Activated naive CD8-positive, alpha-beta T cell treated with anti-CD3 and anti-CD28 coated beads, Interleukin-2, amount 10 ng/mL, durations not matched to agents 7 days and 5 days (primary cell): ENCODE results near the gene FAM72C. TPM values are rescaled to one million over a fixed set of nuclear protein-coding genes. Genes with fewer than 3 reads are reported as not detected.
A peak's percentile ranks its signal among the peaks of the same experiment; 100 is the strongest.
"Not testable (repeated sequence)": the region's sequence is repeated elsewhere in the genome, so short reads cannot be mapped to it uniquely, and the experiment has no call there.

Source experiments
- ATAC-seq: fragments of 150-1000 bp; cut with Tn5 transposase; one replicate; pipeline ENCODE4 v1.10.0; 2021; ENCODE audit warnings: low read depth, moderate library complexity
- POLR2A ChIA-PET: fragments of 350-600 bp; sonication (Branson Sonifier 250); formaldehyde crosslinking; loops from one replicate; lab custom pipeline; 2021; ENCODE audit warnings: antibody characterized with exemption; lab: Charles Lee
- DNase-seq: peaks from one replicate; pipeline ENCODE4 v3.0.0; 2021
- H3K27ac Mint-ChIP-seq: one replicate; pipeline ENCODE4 v1.8.0; 2022; ENCODE audit warnings: mild to moderate bottlenecking, mixed read lengths
- H3K27me3 Mint-ChIP-seq: one replicate; pipeline ENCODE4 v1.8.0; 2022; ENCODE audit warnings: mild to moderate bottlenecking, moderate library complexity, mixed read lengths
- H3K36me3 Mint-ChIP-seq: one replicate; pipeline ENCODE4 v1.8.0; 2021; ENCODE audit warnings: mild to moderate bottlenecking, mixed read lengths
- H3K4me1 Mint-ChIP-seq: one replicate; pipeline ENCODE4 v1.8.0; 2021; ENCODE audit warnings: mixed read lengths
- H3K4me3 Mint-ChIP-seq: one replicate; pipeline ENCODE4 v1.8.0; 2022; ENCODE audit warnings: mild to moderate bottlenecking, moderate library complexity, mixed read lengths
- H3K9me3 Mint-ChIP-seq: one replicate; pipeline ENCODE4 v1.8.0; 2021; ENCODE audit warnings: mixed read lengths
- total RNA-seq, 2 experiments: library from RNA; stranded (reverse); gene quantifications; one replicate each; pipeline ENCODE4 v1.2.3, GENCODE V29; 2021

The FAM72C gene
- total RNA-seq, 2 experiments from 2014 or later, result 8.0 to 9.1 TPM

DNA sequence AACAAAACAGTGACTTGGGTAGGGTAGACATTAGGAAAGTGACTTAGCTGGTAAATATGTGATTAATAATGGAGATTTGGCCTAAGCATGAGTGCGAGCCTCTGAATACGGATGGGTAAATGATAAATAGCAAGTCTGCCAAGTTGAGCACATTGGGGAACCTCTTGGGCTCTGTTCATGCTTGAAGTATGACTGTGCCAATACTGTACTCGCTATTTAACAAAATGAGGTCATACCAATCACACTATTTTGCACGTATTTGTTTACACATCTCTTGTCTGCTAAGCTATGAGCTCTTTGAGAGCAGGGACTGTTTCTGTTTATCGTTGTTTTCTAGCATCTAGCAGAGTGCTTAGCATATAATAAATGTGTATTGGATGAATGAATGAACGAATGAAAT, 24.2 kb upstream of the FAM72C start:
- H3K9me3 Mint-ChIP-seq, POLR2A ChIA-PET, H3K27me3 Mint-ChIP-seq, H3K4me1 Mint-ChIP-seq, ATAC-seq, H3K4me3 Mint-ChIP-seq, H3K27ac Mint-ChIP-seq, DNase-seq, H3K36me3 Mint-ChIP-seq: not testable (repeated sequence)

DNA sequence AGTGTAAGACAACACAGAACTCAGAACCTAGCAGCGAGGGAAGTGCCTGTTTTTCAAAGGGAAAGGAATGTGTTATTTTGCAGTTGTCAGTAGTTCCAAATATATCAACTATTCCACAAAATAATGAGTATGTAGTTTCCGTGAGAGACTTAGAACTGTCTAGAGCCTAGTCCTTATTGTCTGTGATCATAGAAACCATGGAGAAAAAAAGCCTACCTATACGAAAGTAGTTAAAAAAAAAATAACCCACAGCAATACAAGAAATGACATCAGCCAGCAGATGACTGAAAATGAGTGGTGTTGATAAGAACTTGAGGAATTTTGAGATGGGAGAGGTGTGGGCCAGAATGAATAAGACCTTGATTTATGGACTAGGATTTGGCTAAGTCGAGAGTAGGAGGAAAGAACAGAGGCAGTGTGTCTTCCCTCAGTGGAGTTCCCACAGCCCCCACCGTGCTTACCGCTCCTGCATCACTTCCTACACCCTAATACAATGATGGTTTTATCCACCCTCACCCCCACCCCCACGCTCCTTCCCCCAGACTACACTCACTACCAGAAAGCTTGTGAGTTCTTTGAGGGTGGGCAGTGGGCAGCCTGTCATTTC, 21.6 kb upstream of the FAM72C start:
- DNase-seq, H3K4me3 Mint-ChIP-seq, H3K4me1 Mint-ChIP-seq, ATAC-seq, POLR2A ChIA-PET, H3K27me3 Mint-ChIP-seq, H3K36me3 Mint-ChIP-seq, H3K9me3 Mint-ChIP-seq, H3K27ac Mint-ChIP-seq: not testable (repeated sequence)

DNA sequence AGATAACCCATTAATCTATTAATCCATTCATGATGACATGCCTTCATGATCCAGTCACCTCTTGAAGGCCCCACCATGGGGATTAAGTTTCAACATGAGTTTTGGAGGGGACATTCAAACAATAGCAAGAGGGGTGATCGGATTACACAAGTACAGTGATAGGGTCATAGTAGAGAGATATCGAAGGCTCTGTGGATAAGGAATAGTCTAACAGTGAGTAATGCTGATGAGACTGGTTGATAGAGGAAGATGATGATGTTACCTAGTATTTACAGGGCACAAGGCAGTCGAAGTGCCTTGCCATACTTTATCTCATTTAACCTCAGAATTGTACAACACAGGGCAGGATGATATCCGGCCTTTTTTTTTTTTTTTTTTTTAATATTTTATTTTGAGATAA, 18.9 kb upstream of the FAM72C start:
- H3K9me3 Mint-ChIP-seq, DNase-seq, H3K27ac Mint-ChIP-seq, POLR2A ChIA-PET, H3K27me3 Mint-ChIP-seq, ATAC-seq, H3K4me1 Mint-ChIP-seq, H3K36me3 Mint-ChIP-seq, H3K4me3 Mint-ChIP-seq: not testable (repeated sequence)

DNA sequence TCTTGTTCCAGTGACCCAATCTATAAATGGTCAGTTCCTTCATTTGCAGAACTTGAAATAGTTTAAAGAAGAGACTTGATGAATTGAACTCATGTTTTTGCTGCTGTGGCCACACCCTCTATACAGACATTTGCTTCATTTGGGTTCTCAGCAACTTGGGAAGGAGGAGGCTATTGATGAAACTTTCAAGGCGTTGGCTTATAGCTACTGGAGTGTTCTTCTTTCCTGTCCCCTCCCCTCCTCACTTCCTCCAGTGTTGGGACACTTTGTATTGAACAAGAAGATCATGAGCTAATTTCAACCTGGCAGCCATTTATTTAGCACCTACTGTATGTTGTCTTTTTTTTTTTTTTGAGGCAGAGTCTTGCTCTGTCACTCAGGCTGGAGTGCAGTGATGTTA, 17.9 kb upstream of the FAM72C start:
- H3K4me3 Mint-ChIP-seq, H3K27me3 Mint-ChIP-seq, H3K4me1 Mint-ChIP-seq, DNase-seq, H3K27ac Mint-ChIP-seq, ATAC-seq, POLR2A ChIA-PET, H3K9me3 Mint-ChIP-seq, H3K36me3 Mint-ChIP-seq: not testable (repeated sequence)

DNA sequence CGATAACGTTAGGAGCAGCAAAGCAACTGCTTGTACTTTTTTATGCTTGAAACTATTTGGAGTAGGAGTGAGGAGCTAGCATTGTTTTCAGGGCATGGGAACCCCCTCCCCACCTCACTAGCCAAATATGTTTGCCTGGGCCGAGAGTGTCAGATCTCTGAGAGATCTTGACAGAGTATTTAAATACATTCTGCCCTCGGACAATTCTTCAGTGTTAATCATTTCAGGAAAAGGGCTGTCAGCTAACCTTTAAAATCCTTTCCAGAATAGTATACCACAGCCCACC, 17.6 kb upstream of the FAM72C start:
- H3K4me1 Mint-ChIP-seq, H3K27me3 Mint-ChIP-seq, ATAC-seq, H3K4me3 Mint-ChIP-seq, H3K27ac Mint-ChIP-seq, H3K9me3 Mint-ChIP-seq, H3K36me3 Mint-ChIP-seq, DNase-seq, POLR2A ChIA-PET: not testable (repeated sequence)

DNA sequence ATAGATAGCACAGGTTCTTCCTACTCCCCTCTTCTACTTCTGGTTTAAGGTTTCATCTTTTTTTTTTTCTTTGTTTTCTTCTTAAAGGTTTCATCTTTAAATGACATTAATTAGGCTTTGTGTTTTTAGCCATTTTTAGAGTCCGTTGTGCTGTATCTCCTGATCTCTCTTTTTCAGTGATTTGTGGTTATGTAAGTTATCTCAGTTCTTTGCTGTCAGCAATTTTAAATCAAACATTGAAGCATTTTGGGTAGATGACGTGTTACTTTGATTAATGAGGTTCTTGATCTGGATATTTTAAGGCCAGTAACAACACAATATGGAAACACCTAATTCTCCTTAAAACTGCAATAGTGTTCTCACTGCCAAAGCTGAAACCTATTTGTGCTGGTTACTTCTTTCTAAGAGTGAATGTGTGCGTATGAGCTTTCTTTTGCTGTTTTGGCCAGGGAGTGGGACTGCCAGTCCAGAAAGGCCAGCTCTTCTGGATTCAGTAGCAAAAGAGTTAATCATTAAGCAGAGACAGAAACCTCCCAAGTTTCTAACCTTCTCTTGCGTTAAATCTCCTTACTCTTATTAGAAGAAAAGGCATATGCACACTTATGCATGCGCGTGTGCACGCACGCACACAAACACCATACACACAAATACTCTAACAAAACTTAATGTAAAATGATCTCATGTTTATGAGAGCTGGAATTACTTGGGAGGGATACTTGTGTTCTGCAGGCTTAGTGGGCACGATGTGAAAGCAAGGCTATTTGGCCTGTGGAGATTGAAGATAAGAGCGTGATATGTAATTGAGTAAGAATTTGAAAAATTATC, 17.0 kb upstream of the FAM72C start:
- H3K27me3 Mint-ChIP-seq, H3K36me3 Mint-ChIP-seq, DNase-seq, ATAC-seq, H3K9me3 Mint-ChIP-seq, H3K4me1 Mint-ChIP-seq, POLR2A ChIA-PET, H3K4me3 Mint-ChIP-seq, H3K27ac Mint-ChIP-seq: not testable (repeated sequence)

DNA sequence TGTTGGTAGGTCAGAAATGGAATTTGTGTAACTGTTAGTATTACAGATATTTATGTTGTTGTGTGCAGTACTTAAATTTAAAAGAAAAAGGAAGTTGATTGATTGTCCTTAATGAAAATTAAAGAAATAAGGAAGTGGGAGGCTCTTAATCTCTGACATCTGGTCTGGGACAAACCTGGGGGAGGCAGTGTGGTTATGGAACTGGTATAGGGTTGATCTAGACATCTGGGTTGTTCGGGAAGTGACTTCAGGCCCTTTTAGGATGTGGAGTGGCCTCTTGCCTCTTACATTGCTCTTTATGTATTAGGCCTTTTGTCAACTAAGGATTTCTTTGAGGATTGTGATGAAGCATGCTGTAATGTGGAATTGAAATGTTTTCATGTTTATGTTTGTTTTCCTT, 16.1 kb upstream of the FAM72C start:
- H3K36me3 Mint-ChIP-seq, POLR2A ChIA-PET, H3K4me3 Mint-ChIP-seq, H3K27me3 Mint-ChIP-seq, DNase-seq, H3K9me3 Mint-ChIP-seq, ATAC-seq, H3K27ac Mint-ChIP-seq, H3K4me1 Mint-ChIP-seq: not testable (repeated sequence)

DNA sequence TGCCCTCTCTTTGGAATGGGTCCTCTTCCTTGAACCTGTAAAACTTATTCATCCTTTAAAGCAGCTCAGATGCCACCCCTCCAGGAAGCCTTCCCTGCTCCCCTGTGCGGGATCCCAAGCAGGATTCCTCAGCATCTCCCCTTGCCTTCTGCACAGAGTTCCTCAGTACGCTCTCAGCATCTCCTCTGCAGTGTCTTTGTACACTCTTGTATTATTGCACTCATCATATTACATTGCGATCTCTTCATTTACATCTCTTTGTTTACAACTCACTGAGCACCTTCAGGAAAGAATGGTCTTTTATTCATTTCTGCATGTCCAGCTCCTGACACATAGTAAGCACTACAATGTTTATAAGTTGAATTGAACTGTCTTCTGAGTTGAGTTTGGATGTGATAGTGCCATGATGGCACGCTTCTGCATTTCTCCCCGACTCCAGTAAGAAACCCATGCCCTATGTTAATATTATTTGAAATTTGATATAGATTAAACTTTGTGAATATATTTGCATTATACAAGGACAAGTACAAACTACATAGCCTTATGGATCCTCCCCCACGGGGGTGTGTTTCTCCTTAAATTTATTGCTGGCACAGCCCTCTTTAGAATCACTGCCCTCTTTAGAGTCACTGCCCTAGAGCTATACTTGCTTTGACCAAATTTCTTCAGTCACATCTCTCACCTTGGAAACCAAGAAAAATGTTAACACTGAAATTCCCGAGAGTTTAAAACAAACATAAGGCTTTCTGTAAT, 13.1 kb upstream of the FAM72C start:
- H3K36me3 Mint-ChIP-seq, POLR2A ChIA-PET, ATAC-seq, H3K4me1 Mint-ChIP-seq, H3K4me3 Mint-ChIP-seq, DNase-seq, H3K27ac Mint-ChIP-seq, H3K9me3 Mint-ChIP-seq, H3K27me3 Mint-ChIP-seq: not testable (repeated sequence)

DNA sequence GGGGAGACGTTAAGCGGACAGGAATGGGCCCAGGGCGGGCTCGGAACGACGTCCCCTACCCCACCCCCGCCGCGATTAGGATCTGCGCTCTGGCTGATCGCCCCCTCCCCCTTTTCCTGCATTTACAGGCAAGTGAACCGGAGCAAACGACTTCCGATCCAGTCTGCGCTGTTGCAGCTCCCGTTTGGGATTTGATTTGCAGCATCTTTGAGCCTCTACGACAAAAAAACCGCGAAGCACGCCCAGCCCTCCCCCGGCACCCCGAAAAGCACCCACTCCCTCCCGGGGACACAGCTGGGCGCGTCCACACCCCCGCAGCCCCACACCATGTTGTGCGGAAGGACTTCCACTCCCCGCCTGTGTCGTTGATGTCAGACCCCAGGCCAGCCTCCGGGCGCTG, 2.6 kb upstream of the FAM72C start:
- H3K27ac Mint-ChIP-seq, H3K4me1 Mint-ChIP-seq, H3K36me3 Mint-ChIP-seq, ATAC-seq, H3K9me3 Mint-ChIP-seq, POLR2A ChIA-PET, H3K27me3 Mint-ChIP-seq: not testable (repeated sequence)
- DNase-seq, result peak; percentile 23
- H3K4me3 Mint-ChIP-seq, result peak overlapping the region; percentile 66

DNA sequence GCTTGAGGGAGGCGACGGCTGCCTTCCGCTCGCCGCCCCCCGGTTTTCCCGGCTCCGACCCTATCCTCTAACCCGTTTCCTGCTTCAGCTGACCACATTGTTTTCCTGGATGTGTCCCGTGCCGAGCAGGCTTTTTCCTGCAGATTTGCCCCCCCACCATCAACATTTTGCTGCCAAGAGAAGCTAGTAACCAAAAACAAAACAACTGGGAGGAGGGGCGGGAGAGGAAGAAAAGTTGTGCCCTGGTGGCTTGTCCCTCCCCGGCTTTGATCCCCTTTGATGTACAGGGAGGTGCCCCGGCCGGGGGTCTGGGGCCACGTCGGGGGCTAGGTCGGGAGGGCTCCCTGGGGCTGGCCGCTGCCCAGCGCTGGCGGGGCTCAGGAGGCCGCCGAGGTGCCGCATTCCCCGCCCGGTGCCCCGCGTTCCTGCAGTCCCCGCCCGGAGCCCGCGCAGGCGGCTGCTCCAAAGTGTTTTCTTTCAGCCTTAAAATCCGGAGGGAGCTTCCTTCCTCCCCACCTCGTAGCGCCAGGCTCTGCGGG, 2.2 kb upstream of the FAM72C start:
- POLR2A ChIA-PET, H3K27me3 Mint-ChIP-seq, H3K4me1 Mint-ChIP-seq, H3K9me3 Mint-ChIP-seq, H3K36me3 Mint-ChIP-seq, ATAC-seq: not testable (repeated sequence)
- peak overlapping the region; percentile 89 for H3K4me3 Mint-ChIP-seq
- H3K27ac Mint-ChIP-seq, result peak overlapping the region; percentile 81
- peak; percentile 20 for DNase-seq

DNA sequence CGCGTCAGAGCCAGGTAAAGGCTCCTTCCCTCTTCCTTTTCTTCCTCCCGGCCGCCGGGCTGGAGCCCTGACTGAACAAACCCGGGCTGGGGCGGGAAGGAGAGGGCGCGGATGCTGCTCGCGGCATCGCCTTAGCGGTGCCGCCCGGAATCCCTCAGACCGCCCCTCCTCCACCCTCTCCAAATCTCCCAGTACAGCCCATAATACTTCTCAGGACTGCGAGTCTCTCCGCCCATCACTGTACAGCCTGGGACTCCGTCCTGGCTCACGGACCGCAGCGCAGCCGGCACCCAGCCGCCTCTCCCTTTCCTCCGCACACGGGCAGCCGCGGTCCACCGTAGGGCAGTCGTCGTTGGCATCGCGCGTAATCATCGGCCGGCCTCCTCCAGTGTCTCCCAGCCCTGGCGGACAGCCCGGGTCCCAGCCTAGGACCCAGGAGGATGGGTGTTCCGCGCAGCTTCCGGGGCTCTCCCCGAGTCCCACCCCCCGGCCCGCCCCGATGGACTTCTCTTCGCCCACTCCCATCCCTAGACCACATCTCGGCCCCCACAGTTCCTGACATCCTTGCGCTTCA, 1.1 kb upstream of the FAM72C start:
- H3K27ac Mint-ChIP-seq, H3K36me3 Mint-ChIP-seq: not testable (repeated sequence)

DNA sequence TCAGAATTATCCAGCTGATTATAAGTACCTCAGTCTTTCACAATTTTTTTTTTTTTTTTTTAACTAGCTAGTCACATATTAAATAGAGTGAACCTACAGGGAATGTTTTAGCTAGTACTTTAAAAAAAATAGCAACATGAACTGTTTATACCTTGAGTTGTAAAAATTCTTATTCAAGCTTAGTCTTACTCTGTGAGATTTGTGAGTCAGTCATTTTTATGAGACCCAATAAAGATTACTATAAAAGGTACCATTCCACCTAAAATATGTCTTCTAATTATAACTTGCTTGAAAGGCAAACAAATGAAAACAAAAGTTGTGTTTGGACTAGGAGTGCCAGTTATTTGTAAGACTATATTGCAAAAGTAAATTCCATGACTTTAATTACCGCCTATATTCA, 5.9 kb downstream of the FAM72C start:
- H3K36me3 Mint-ChIP-seq, H3K9me3 Mint-ChIP-seq, H3K27ac Mint-ChIP-seq, H3K4me1 Mint-ChIP-seq, H3K4me3 Mint-ChIP-seq, H3K27me3 Mint-ChIP-seq, ATAC-seq, DNase-seq, POLR2A ChIA-PET: not testable (repeated sequence)

More for the DNA sequence above, 1.1 kb upstream of the FAM72C start:
- H3K4me3 Mint-ChIP-seq, DNase-seq, H3K27me3 Mint-ChIP-seq, POLR2A ChIA-PET, H3K4me1 Mint-ChIP-seq, H3K9me3 Mint-ChIP-seq: not testable (repeated sequence)
- peak; percentile 7 for ATAC-seq

DNA sequence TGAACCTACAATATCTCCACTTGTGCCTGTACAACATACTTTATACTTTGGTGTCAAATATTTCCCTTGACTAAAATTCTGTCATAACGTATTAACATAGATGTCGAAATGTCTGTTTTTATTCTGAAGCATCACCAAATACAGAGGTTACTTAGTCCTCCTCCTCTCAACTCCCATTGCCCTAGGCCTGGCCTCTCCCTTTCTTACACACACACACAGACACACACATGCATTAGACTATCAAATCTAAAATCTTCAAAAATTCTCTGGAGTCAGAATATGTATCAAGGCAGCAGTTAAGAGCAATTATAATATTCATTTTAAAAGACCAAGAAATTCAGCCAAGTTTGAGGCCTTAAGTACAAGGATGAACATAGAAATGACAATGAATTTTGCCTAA, 7.5 kb downstream of the FAM72C start:
- H3K9me3 Mint-ChIP-seq, H3K36me3 Mint-ChIP-seq, H3K27ac Mint-ChIP-seq, POLR2A ChIA-PET, H3K4me1 Mint-ChIP-seq, ATAC-seq, H3K4me3 Mint-ChIP-seq, DNase-seq, H3K27me3 Mint-ChIP-seq: not testable (repeated sequence)
